GM13976 (cell line): ENCODE data around the gene HSPBAP1.

Experiments
- DNase-seq: peaks from one replicate; pipeline ENCODE4 v3.0.0; 2012; ENCODE audit warnings: low spot score
- CTCF ChIP-seq: IDR thresholded peaks from 2 replicates; pipeline ENCODE4 v1.5.1; 2012; ENCODE audit warnings: borderline replicate concordance, mild to moderate bottlenecking; ENCODE audit not compliant: insufficient read depth; ENCODE audit errors: extremely low read depth, missing control alignments, control extremely low read depth
- in situ Hi-C: fragments of 300-500 bp; cut with MboI; formaldehyde crosslinking; loops from one replicate; pipeline ENCODE4 v1.12.0; 2022; ENCODE audit warnings: low sequenced_read_pairs, mixed read lengths, inconsistent platforms; ENCODE audit not compliant: unreplicated experiment

The HSPBAP1 gene

GRCh38 chr3:122816587-122816986 is 23.0 kb upstream of the HSPBAP1 start:
- TF ChIP-seq CTCF, result no peak
- in situ Hi-C loops, result no loop called here
- no peak for DNase-seq

- no peak for TF ChIP-seq CTCF
- in situ Hi-C loops, result no loop called here
- no peak for DNase-seq
Measured at GRCh38 chr3:122810734-122811133, 17.1 kb upstream of the HSPBAP1 start.

GRCh38 chr3:122803977-122804376 is 10.3 kb upstream of the HSPBAP1 start:
- in situ Hi-C loops, result no loop called here
- no peak for TF ChIP-seq CTCF
- no peak for DNase-seq

GRCh38 chr3:122802323-122802722 is 8.7 kb upstream of the HSPBAP1 start:
- no peak for DNase-seq
- in situ Hi-C loops, result no loop called here
- no peak for TF ChIP-seq CTCF

GRCh38 chr3:122800706-122801237 is 7.1 kb upstream of the HSPBAP1 start:
- no peak for TF ChIP-seq CTCF
- in situ Hi-C loops, result no loop called here
- DNase-seq, result no peak

DNA sequence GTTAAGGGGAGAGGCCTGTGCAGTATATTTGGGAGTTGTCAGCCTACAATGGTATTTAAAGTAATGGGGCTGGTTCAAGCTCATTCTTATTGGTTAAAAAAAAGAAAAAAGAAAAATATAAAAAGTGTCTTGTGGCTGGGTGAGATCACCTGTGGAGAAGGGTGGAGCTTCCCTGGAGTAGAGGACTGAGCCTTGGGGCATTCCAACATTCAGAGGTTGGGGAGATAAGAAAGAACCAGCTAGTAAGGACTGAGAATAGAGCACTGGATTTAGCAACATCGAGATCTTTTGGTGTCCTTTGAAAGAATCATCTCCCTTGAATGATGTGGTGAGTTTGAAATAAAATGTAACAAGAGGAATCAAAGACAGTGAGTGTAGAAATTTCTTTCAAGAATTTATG is 6.4 kb upstream of the HSPBAP1 start:
- DNase-seq, result no peak
- in situ Hi-C loops, result no loop called here
- no peak for TF ChIP-seq CTCF

DNA sequence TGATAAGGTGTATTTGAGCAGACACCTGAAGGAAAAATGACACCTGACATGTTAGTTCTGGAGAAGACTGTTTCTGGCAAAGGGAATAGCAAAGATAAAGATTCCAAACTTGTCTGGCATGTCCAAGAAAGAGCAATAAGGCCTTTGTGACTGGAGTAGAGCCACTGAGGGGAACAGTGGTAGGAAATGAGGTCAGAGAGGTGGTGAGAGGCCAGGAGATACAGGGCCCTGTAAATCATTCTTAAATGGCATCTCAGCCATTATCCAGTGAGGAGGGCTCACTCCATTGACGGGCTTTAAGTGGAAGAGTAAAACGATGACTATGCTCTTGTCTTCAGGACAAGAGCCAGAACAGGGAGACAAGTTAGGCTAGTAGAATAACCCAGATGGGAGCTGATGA is 5.7 kb upstream of the HSPBAP1 start:
- no peak for TF ChIP-seq CTCF
- no peak for DNase-seq
- in situ Hi-C loops, result no loop called here
